Hematopoietic multipotent progenitor cell treated with erythropoietin and hydrocortisone succinate and interleukin-3 and kit ligand, for 15 days (in vitro differentiated cells): ENCODE results near the gene TDRD7.
"Not testable (repeated sequence)": the region's sequence is repeated elsewhere in the genome, so short reads cannot be mapped to it uniquely, and the experiment has no call there.

Source experiments
- DNase-seq: peaks from one replicate; pipeline ENCODE4 v3.0.0-alpha.2; 2015; ENCODE audit warnings: low spot score

TDRD7 gene

GRCh38 chr9:97427885-97428284 is 16.0 kb downstream of the TDRD7 start:
- no peak for DNase-seq

GRCh38 chr9:97430316-97431043 is 18.6 kb downstream of the TDRD7 start:
- DNase-seq = no peak

GRCh38 chr9:97431044-97431441 is 19.1 kb downstream of the TDRD7 start:
- no peak for DNase-seq

GRCh38 chr9:97431549-97432143 is 19.8 kb downstream of the TDRD7 start:
- DNase-seq = no peak

GRCh38 chr9:97437051-97437600 is 25.2 kb downstream of the TDRD7 start:
- DNase-seq = no peak

GRCh38 chr9:97438257-97438656 is 26.4 kb downstream of the TDRD7 start:
- DNase-seq = no peak

GRCh38 chr9:97438666-97439065 is 26.8 kb downstream of the TDRD7 start:
- no peak for DNase-seq

- no peak for DNase-seq
These were observed 28.3 kb downstream of the TDRD7 start for GRCh38 chr9:97440160-97440559.

- DNase-seq = no peak
These were observed 29.8 kb downstream of the TDRD7 start for GRCh38 chr9:97441729-97442128.

- DNase-seq = no peak
These were observed 33.3 kb downstream of the TDRD7 start for GRCh38 chr9:97445119-97445701.

GRCh38 chr9:97447001-97447400 is 35.1 kb downstream of the TDRD7 start:
- DNase-seq = no peak

GRCh38 chr9:97453573-97453972 is 41.7 kb downstream of the TDRD7 start:
- DNase-seq = not testable (repeated sequence)

GRCh38 chr9:97456841-97457240 is 44.9 kb downstream of the TDRD7 start:
- not testable (repeated sequence) for DNase-seq

GRCh38 chr9:97459326-97459725 is 47.4 kb downstream of the TDRD7 start:
- no peak for DNase-seq

- DNase-seq = no peak
These were observed 50.3 kb downstream of the TDRD7 start for GRCh38 chr9:97462159-97462558.

GRCh38 chr9:97462914-97463313 is 51.0 kb downstream of the TDRD7 start:
- no peak for DNase-seq

GRCh38 chr9:97468658-97469448 is 57.0 kb downstream of the TDRD7 start:
- DNase-seq = peak; percentile 77

GRCh38 chr9:97470076-97470475 is 58.2 kb downstream of the TDRD7 start:
- no peak for DNase-seq

GRCh38 chr9:97473717-97474116 is 61.8 kb downstream of the TDRD7 start:
- DNase-seq = no peak

GRCh38 chr9:97474372-97474925 is 62.6 kb downstream of the TDRD7 start:
- no peak for DNase-seq

GRCh38 chr9:97475059-97475458 is 63.2 kb downstream of the TDRD7 start:
- no peak for DNase-seq
